ENCODE data around the gene RRAGB.
"Not testable (repeated sequence)": the region's sequence is repeated elsewhere in the genome, so short reads cannot be mapped to it uniquely, and the experiment has no call there.

Gene RRAGB

GRCh38 chrX:55759478-55759877 is 41.9 kb downstream of the RRAGB start:
- no peak for DNase-seq

DNA sequence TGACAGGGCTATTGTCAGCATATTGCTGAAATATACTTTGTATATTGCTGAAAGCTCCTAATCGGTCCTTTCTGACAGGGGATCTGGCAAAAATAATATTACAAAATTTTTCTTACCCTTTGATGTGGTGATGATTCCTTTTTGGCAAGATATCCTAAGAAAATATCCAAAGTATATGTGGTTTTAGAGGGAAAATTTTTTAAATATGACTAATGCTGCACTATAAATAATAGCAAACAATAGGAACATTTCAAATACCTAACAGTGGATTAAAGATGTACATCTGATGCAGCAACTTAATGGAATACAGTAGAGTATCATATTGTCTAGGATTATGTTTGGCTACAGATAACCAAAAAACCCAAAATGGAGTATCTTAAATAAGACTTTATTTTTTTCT is 49.6 kb downstream of the RRAGB start:
- no peak for DNase-seq

- not testable (repeated sequence) for DNase-seq
Observed at GRCh38 chrX:55774419-55774818, 56.9 kb downstream of the RRAGB start.

- no peak for DNase-seq
Observed at GRCh38 chrX:55777596-55777995, 60.0 kb downstream of the RRAGB start.

GRCh38 chrX:55778322-55778721 is 60.8 kb downstream of the RRAGB start:
- DNase-seq = no peak

GRCh38 chrX:55783723-55784122 is 66.2 kb downstream of the RRAGB start:
- no peak for DNase-seq

GRCh38 chrX:55787063-55787462 is 69.5 kb downstream of the RRAGB start:
- no peak for DNase-seq

DNA sequence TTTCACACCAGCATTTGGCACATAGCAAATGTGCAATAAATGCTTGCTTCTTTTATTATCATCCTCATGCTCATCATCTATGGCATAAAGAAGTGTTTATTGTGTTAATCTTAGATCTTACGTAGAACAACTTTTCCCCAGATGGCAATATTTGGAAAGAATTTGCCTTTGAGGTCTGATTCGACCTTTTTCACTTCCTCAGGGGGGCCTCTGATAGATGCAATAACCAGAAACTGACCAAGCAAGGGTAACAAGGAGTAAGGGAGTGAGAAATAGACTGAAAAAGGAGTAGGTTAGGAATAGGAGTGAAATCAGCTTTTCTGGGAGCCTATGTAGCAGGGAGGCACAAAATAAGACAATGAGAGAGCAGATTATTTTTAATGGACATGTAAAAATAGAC is 70.2 kb downstream of the RRAGB start:
- DNase-seq = no peak

DNA sequence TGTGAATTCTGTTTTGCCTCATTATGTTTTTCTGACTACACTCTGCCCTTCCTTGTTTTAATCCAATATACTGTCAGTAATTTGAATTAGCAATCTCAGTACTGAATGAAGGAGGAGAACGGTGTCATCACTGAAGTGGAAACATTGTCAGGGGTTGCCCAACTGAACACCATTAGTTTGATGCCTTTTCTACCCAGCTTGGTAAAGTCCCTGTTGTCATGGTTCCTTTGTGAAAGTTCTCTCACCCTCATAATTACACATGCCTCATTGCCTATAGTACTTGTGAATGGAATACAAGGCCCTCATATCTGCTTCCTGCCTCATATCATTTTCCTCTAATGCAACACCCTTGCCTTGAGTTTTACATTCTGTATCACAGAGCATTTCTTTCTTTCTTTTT is 76.9 kb downstream of the RRAGB start:
- DNase-seq = no peak

DNA sequence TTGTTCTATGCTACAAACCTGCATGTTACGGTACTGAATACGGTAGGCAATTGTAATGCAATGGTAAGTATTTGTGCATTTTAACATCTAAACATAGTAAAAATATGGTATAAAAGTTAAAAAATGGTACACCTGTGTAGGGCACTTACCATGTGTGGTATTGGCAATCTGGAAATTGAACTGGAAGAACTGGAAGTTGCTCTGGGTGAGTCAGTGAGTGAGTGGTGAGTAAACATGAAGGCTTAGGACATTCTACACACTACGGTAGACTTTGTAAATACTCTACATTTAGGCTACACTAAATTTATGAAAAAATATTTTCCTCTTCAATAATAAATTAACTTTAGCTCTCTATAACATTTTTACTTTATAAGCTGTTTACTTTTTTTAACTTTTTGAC is 78.9 kb downstream of the RRAGB start:
- no peak for DNase-seq

DNA sequence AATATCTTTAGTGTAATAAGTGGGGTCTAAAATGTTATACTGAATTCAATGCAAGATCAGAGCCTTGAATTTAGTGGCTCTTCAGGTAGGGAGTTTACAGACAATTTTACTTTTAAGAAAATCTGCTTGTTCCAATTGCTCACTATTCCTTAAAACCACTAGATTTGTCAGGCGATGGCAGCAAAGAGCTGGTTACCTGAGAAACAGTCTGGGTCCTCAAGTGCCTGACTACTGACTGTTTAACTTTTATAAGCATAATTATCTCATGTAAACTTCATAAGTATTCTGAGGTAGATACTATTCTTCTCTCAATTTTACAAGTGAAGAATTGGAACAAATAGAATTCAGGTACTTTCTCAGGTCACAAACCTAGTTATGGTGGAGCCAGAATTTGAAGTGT is 84.3 kb downstream of the RRAGB start:
- DNase-seq = no peak

Measured in right kidney (tissue), 1 donor.